Gastroesophageal sphincter (tissue), 4 donors: ENCODE measurements around the gene KLHDC3. TPM values are rescaled to one million over a fixed set of nuclear protein-coding genes. Genes with fewer than 3 reads are reported as not detected.
A peak's percentile ranks its signal among the peaks of the same experiment; 100 is the strongest.

ENCODE experiments used
- ATAC-seq: fragments of 150-250 bp; one replicate; pipeline ENCODE4 v1.9.1; 2016; ENCODE audit warnings: mild to moderate bottlenecking, moderate library complexity
- H3K27ac ChIP-seq, 4 donors: fragments of 200-600 bp; sonication (generic) in 3 of 4; 1 replicate in 3 of 4; 2 replicates in 1 of 4; pipeline ENCODE4 v1.5.1; 2016 to 2019
- H3K27me3 ChIP-seq: fragments of 200-600 bp; sonication (generic); one replicate; pipeline ENCODE4 v1.5.1; 2019
- H3K36me3 ChIP-seq, 2 donors: fragments of 200-600 bp; sonication (generic); one replicate each; pipeline ENCODE4 v1.5.1; 2019; ENCODE audit warnings: control low read depth in 1 of 2
- H3K4me1 ChIP-seq, 3 donors: fragments of 200-600 bp; sonication (generic); 1 replicate in 2 of 3; 2 replicates in 1 of 3; pipeline ENCODE4 v1.5.1; 2016 to 2019; ENCODE audit warnings: control low read depth in 2 of 3
- H3K4me3 ChIP-seq, 2 donors: fragments of 200-600 bp; sonication (generic); one replicate each; pipeline ENCODE4 v1.5.1; 2019; ENCODE audit warnings: mild to moderate bottlenecking in 1 of 2, moderate library complexity in 1 of 2
- H3K9me3 ChIP-seq, 3 donors: fragments of 200-600 bp; sonication (generic); one replicate each; pipeline ENCODE4 v1.5.1; 2017 to 2019; ENCODE audit warnings: control low read depth in 2 of 3
- CTCF ChIP-seq, 4 experiments: fragments of 200-600 bp in 2 of 4; fragments of 450-650 bp in 2 of 4; sonication (generic) in 1 of 4; IDR thresholded peaks; one replicate each; pipeline ENCODE4 v1.5.1; 2017 to 2019; ENCODE audit warnings: antibody characterized with exemption in 4 of 4, mild to moderate bottlenecking in 2 of 4, moderate library complexity in 2 of 4
- EP300 ChIP-seq: sonication (generic); formaldehyde crosslinking; IDR thresholded peaks from one replicate; pipeline ENCODE4 v1.6.1; 2017; ENCODE audit warnings: antibody characterized with exemption, mild to moderate bottlenecking
- POLR2A ChIP-seq, 2 donors: fragments of 450-650 bp; IDR thresholded peaks; one replicate each; pipeline ENCODE4 v1.6.1; 2017; ENCODE audit warnings: antibody characterized with exemption in 2 of 2, mild to moderate bottlenecking in 2 of 2, moderate library complexity in 1 of 2
- POLR2AphosphoS5 ChIP-seq: sonication (generic); formaldehyde crosslinking; IDR thresholded peaks from one replicate; pipeline ENCODE4 v1.6.1; 2017; ENCODE audit warnings: antibody characterized with exemption
- WGBS, 2 donors: methylation state at CpG; one replicate each; pipeline ENCODE4 v1.1.5; 2018; ENCODE audit warnings: low coverage in 1 of 2; 5-methylcytosine and 5-hydroxymethylcytosine counted together
- total RNA-seq, 4 donors: library from RNA; depleted of rRNA; stranded (reverse); fragments of >200 nt; gene quantifications; one replicate each; pipeline ENCODE4 v1.1.0, GENCODE V29; 2016

KLHDC3 gene
- total RNA-seq, 4 donors from 2014 or later, result 96.9 to 145 (median 129) TPM

GRCh38 chr6:43058531-43058930 lies 44.5 kb downstream of the KLHDC3 start:
- Histone ChIP-seq H3K4me3 (peak overlapping the region; percentile 66 to 85), H3K36me3 (peaks cover 0 to 48% of the 10 kb centered on the region in 2 donors), H3K4me1 (peaks cover 0 to 47% (median 19%) of the 10 kb centered on the region in 3 donors), H3K27me3 (no peaks in the 10 kb centered on the region), H3K9me3 (no peaks in the 10 kb centered on the region), H3K27ac (peak overlapping the region; percentile 60 to 91 (median 88))
- 83 to 100% methylated on average over 1 of the region's 1 CpG for WGBS, 2 donors
- ATAC-seq, result no peak
- TF ChIP-seq POLR2A (IDR thresholded peaks at IDR 0.05), result no peak
- TF ChIP-seq POLR2AphosphoS5, result no peak
- no peak for TF ChIP-seq EP300
- TF ChIP-seq CTCF (IDR thresholded peaks at IDR 0.05), result no peak

DNA sequence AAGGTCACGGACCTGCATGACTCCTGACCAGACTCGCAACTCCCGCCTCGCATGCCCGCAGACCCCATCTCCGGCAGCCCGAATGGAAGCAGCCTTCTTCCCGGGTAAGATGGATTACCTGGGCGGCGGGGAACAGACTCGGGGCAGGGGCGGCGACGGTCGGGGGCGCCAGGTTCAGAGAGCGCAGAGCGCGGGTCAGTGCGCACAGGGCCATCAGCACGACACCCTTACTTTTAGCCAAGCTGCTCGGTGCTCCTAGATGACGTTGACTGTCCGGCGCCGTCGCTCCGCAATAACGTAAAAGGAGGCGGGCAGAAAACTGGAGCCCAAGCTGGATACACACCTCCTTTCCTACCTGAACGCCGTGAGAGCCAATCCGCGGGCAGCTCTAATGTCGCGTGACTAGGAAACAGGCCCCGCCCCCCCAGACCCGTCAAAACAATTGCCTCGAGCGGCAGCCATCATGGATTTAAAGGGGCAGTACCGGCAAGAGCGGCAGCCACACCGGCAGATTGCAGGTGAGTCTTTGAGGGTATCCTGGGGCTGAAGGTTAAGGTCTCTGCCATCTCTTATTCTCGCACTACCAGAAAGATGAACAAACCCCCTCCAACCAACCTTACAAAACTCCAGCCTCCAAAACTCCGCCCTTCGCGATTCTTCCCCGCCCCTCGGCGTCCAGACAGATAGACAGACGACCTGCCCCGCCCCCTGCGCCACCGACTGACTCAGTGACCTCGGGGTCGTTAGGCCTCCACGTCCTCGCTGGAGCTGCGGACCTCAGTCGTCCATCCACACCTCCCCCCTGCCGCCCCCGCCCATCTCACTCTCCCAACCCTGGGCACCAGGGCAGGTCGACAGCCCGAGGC lies 45.4 kb downstream of the KLHDC3 start, which contains the start of the genes KLC4 and MRPL2:
KLC4 (plus strand) TSS at position 464 of the 866 bp plus-strand sequence. CDS start 1,705 bp downstream, outside the sequence.
MRPL2 (minus strand) TSS at position 267 of the 866 bp plus-strand sequence; CDS start at position 214, 53 bp downstream.
- H3K4me1 ChIP-seq, result peaks cover 0 to 42% (median 16%) of the 10 kb centered on the region in 3 donors
- peak within 1 kb of the TSS; percentile 60 to 91 (median 88) for H3K27ac ChIP-seq
- peaks cover 0 to 57% of the 10 kb centered on the region in 2 donors for H3K36me3 ChIP-seq
- TF ChIP-seq POLR2AphosphoS5 (peak; percentile 93), EP300 (no peak), POLR2A (IDR thresholded peaks at IDR 0.05) (peak; percentile 79 to 89), CTCF (IDR thresholded peaks at IDR 0.05) (no peak)
- H3K27me3 ChIP-seq, result no peaks in the 10 kb centered on the region
- no peaks in the 10 kb centered on the region for H3K9me3 ChIP-seq
- WGBS, 2 donors, result 0 to 3% methylated on average over 1 to 6 of the region's 64 CpGs
- peak; percentile 97 for ATAC-seq
- H3K4me3 ChIP-seq, result peak within 1 kb of the TSS; percentile 66 to 85

GRCh38 chr6:43060034-43060754 lies 46.1 kb downstream of the KLHDC3 start:
- peaks cover 0 to 61% of the 10 kb centered on the region in 2 donors for H3K36me3 ChIP-seq
- no peaks in the 10 kb centered on the region for H3K9me3 ChIP-seq

More at GRCh38 chr6:43060034-43060754, 46.1 kb downstream of the KLHDC3 start:
- TF ChIP-seq CTCF (IDR thresholded peaks at IDR 0.05), result no peak
- no peak for TF ChIP-seq POLR2A (IDR thresholded peaks at IDR 0.05)
- TF ChIP-seq EP300, result no peak
- no peak for TF ChIP-seq POLR2AphosphoS5
- ATAC-seq, result no peak
- Histone ChIP-seq H3K4me3 (peak overlapping the region; percentile 66 to 85), H3K4me1 (peaks cover 0 to 35% (median 14%) of the 10 kb centered on the region in 3 donors), H3K27ac (peak overlapping the region; percentile 44 to 91 (median 88)), H3K27me3 (no peaks in the 10 kb centered on the region)
- 0 to 6% methylated on average over 1 to 11 of the region's 15 CpGs for WGBS, 2 donors
